H9 (cell line): Measurements from ENCODE around the gene HSF2. TPM values are rescaled to one million over a fixed set of nuclear protein-coding genes. Genes with fewer than 3 reads are reported as not detected.

Experiments
- DNase-seq: peaks from one replicate; pipeline ENCODE4 v3.0.0-alpha.2; 2017
- H2AFZ ChIP-seq: one replicate; pipeline ENCODE4 v1.6.1; 2013; ENCODE audit warnings: mild to moderate bottlenecking, low read length, control low read depth, moderate library complexity
- H2AK5ac ChIP-seq: 2 replicates; pipeline ENCODE4 v1.6.1; 2013; ENCODE audit warnings: low read length, control low read depth, mixed read lengths; ENCODE audit not compliant: insufficient read length
- H2BK120ac ChIP-seq: one replicate; pipeline ENCODE4 v1.6.1; 2013; ENCODE audit warnings: low read depth, mild to moderate bottlenecking, low read length, control low read depth, inconsistent platforms; ENCODE audit not compliant: poor library complexity, severe bottlenecking
- H2BK12ac ChIP-seq: 2 replicates; pipeline ENCODE4 v1.6.1; 2013; ENCODE audit warnings: low read length, control low read depth, mixed read lengths, low read depth; ENCODE audit not compliant: insufficient read length
- H2BK15ac ChIP-seq: 2 replicates; pipeline ENCODE4 v1.6.1; 2013; ENCODE audit warnings: low read depth, low read length, control low read depth
- H2BK20ac ChIP-seq: one replicate; pipeline ENCODE4 v1.6.1; 2013; ENCODE audit warnings: low read depth, mild to moderate bottlenecking, low read length, control low read depth, inconsistent platforms; ENCODE audit not compliant: poor library complexity, severe bottlenecking
- H2BK5ac ChIP-seq: 2 replicates; pipeline ENCODE4 v1.6.1; 2013; ENCODE audit warnings: low read length, control low read depth, mixed read lengths; ENCODE audit not compliant: insufficient read length
- H3K14ac ChIP-seq: 2 replicates; pipeline ENCODE4 v1.6.1; 2013; ENCODE audit warnings: low read length, control low read depth; ENCODE audit not compliant: insufficient read depth
- H3K18ac ChIP-seq: 2 replicates; pipeline ENCODE4 v1.6.1; 2013; ENCODE audit warnings: low read depth, mild to moderate bottlenecking, mixed read lengths, low read length, control low read depth; ENCODE audit not compliant: insufficient read length
- H3K23ac ChIP-seq: 2 replicates; pipeline ENCODE4 v1.6.1; 2013; ENCODE audit warnings: low read length, control low read depth, mixed read lengths, low read depth; ENCODE audit not compliant: insufficient read length
- H3K23me2 ChIP-seq: 2 replicates; pipeline ENCODE4 v1.6.1; 2013; ENCODE audit warnings: low read depth, mild to moderate bottlenecking, mixed read lengths, low read length, control low read depth; ENCODE audit not compliant: insufficient read length, poor library complexity, severe bottlenecking
- H3K27ac ChIP-seq: 2 replicates; pipeline ENCODE4 v1.5.1; 2013; ENCODE audit warnings: low read length, control low read depth, mixed read lengths, low read depth; ENCODE audit not compliant: insufficient read length
- H3K27me3 ChIP-seq: 2 replicates; pipeline ENCODE4 v1.6.1; 2013; ENCODE audit warnings: low read length, control low read depth, inconsistent platforms; ENCODE audit not compliant: insufficient read depth
- H3K4ac ChIP-seq: 2 replicates; pipeline ENCODE4 v1.6.1; 2013; ENCODE audit warnings: low read depth, mild to moderate bottlenecking, control low read depth, inconsistent platforms, low read length, moderate library complexity
- H3K4me1 ChIP-seq: 2 replicates; pipeline ENCODE4 v1.6.1; 2013; ENCODE audit warnings: low read length, control low read depth, inconsistent platforms; ENCODE audit not compliant: insufficient read depth
- H3K4me2 ChIP-seq: 2 replicates; pipeline ENCODE4 v1.6.1; 2013; ENCODE audit warnings: low read length, control low read depth, mixed read lengths; ENCODE audit not compliant: insufficient read length, insufficient read depth
- H3K56ac ChIP-seq: 2 replicates; pipeline ENCODE4 v1.6.1; 2013; ENCODE audit warnings: low read depth, mild to moderate bottlenecking, mixed read lengths, low read length, control low read depth; ENCODE audit not compliant: insufficient read length
- H3K79me1 ChIP-seq: 2 replicates; pipeline ENCODE4 v1.6.1; 2013; ENCODE audit warnings: low read depth, mild to moderate bottlenecking, moderate library complexity, low read length, control low read depth, inconsistent platforms; ENCODE audit not compliant: insufficient read depth, poor library complexity, severe bottlenecking
- H3K79me2 ChIP-seq: 2 replicates; pipeline ENCODE4 v1.6.1; 2013; ENCODE audit warnings: low read length, control low read depth, inconsistent platforms; ENCODE audit not compliant: insufficient read depth
- H3K9ac ChIP-seq: 2 replicates; pipeline ENCODE4 v1.6.1; 2013; ENCODE audit warnings: low read length, control low read depth, mixed read lengths; ENCODE audit not compliant: insufficient read length; ENCODE audit errors: extremely low read depth
- H3K9me3 ChIP-seq: one replicate; pipeline ENCODE4 v1.6.1; 2013; ENCODE audit warnings: low read depth, low read length, inconsistent platforms; ENCODE audit not compliant: control insufficient read depth
- H3T11ph ChIP-seq: one replicate; pipeline ENCODE4 v1.6.1; 2013; ENCODE audit warnings: mild to moderate bottlenecking, low read length, control low read depth, inconsistent platforms
- H4K20me1 ChIP-seq: one replicate; pipeline ENCODE4 v1.6.1; 2013; ENCODE audit not compliant: control insufficient read depth, insufficient read length, insufficient read depth
- H4K5ac ChIP-seq: 2 replicates; pipeline ENCODE4 v1.6.1; 2013; ENCODE audit warnings: low read depth, mild to moderate bottlenecking, mixed read lengths, low read length, control low read depth; ENCODE audit not compliant: insufficient read length
- H4K8ac ChIP-seq: replicated peaks from 2 replicates; pipeline ENCODE4 v1.6.1; 2013; ENCODE audit warnings: low read length, control low read depth, mixed read lengths, low read depth; ENCODE audit not compliant: insufficient read length
- H4K91ac ChIP-seq: 2 replicates; pipeline ENCODE4 v1.6.1; 2013; ENCODE audit warnings: low read depth, mild to moderate bottlenecking, moderate library complexity, mixed read lengths, low read length, control low read depth; ENCODE audit not compliant: insufficient read length
- H3K27ac Mint-ChIP-seq, 3 experiments: 2 replicates in 2 of 3; 3 replicates in 1 of 3; pipeline ENCODE4 v1.8.0; 2020 to 2021; ENCODE audit warnings: mixed read lengths in 3 of 3, mild to moderate bottlenecking in 1 of 3, moderate library complexity in 1 of 3
- H3K27me3 Mint-ChIP-seq: 2 replicates; pipeline ENCODE4 v1.8.0; 2021; ENCODE audit warnings: low read depth, mild to moderate bottlenecking, moderate library complexity, mixed read lengths
- H3K36me3 Mint-ChIP-seq, 3 experiments: 2 replicates in 2 of 3; 3 replicates in 1 of 3; pipeline ENCODE4 v1.8.0; 2020 to 2021; ENCODE audit warnings: low read depth in 3 of 3, mixed read lengths in 3 of 3; ENCODE audit not compliant: insufficient read depth in 1 of 3
- H3K4me1 Mint-ChIP-seq, 2 experiments: 2 replicates each; pipeline ENCODE4 v1.8.0; 2020; ENCODE audit warnings: mixed read lengths in 2 of 2
- H3K4me3 Mint-ChIP-seq, 2 experiments: 2 replicates in 1 of 2; 3 replicates in 1 of 2; pipeline ENCODE4 v1.8.0; 2020 to 2021; ENCODE audit warnings: mild to moderate bottlenecking in 2 of 2, mixed read lengths in 2 of 2, moderate library complexity in 1 of 2
- H3K9me3 Mint-ChIP-seq, 2 experiments: 2 replicates in 1 of 2; 3 replicates in 1 of 2; pipeline ENCODE4 v1.8.0; 2020; ENCODE audit warnings: mild to moderate bottlenecking in 2 of 2, mixed read lengths in 2 of 2, moderate library complexity in 1 of 2
- WGBS: extraction: QIAGEN DNeasy Blood & Tissue Kit; methylation state at CpG from one replicate; pipeline ENCODE4 v1.1.7; 2013; ENCODE audit warnings: missing lambda C conversion rate, low lambda C conversion rate, mixed read lengths; ENCODE audit not compliant: insufficient read length; ENCODE audit errors: extremely low coverage; 5-methylcytosine and 5-hydroxymethylcytosine counted together
- total RNA-seq: library from RNA; stranded (reverse); gene quantifications from 2 replicates; pipeline ENCODE4 v1.2.1, GENCODE V29; 2021
- TF ChIP-seq, protein P1 (sequence below): fragments of 200-600 bp; sonication (generic); conservative IDR thresholded peaks from 3 replicates; pipeline ENCODE4 v1.8.0; 2021; ENCODE audit warnings: antibody characterized with exemption, mild to moderate bottlenecking

HSF2 gene
- total RNA-seq, 1 experiment from 2014 or later, result 14.6 TPM

DNA sequence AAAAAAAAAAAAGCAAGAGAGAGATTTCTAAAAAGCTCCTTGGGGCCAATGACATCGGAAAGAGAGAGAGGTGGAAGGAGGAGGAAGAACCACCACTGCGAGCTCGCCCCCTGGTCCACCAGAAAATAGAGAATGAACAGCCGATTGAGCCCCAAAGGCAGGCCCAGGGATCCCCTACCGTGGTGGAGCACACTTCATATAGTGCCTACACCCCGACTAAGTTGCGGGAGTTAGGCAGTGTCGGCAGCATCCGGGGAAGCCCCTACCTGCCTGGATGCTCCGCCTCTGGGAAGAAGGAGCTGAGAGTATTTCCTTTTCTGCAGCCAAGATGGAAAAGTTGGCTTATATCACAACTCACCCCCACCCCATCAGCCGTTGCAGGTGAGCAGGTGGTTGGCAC lies 38.6 kb upstream of the HSF2 start:
- Histone ChIP-seq H2BK5ac (no peak overlapping the region), H3K9ac (no peak overlapping the region), H3K23me2 (no peaks in the 10 kb centered on the region), H3K79me1 (no peaks in the 10 kb centered on the region), H2BK120ac (no peak overlapping the region), H4K5ac (no peak overlapping the region), H2BK12ac (no peak overlapping the region), H4K8ac (no peak overlapping the region), H4K20me1 (no peaks in the 10 kb centered on the region), H3K14ac (no peak overlapping the region), H3K27ac (no peak overlapping the region), H3K56ac (no peak overlapping the region), H4K91ac (no peak overlapping the region), H3K9me3 (no peaks in the 10 kb centered on the region), H3K27me3 (no peaks in the 10 kb centered on the region), H2BK15ac (no peak overlapping the region), H2BK20ac (no peak overlapping the region), H3T11ph (no peak overlapping the region), H2AK5ac (no peak overlapping the region), H3K79me2 (no peaks in the 10 kb centered on the region), H3K23ac (no peak overlapping the region), H3K18ac (no peak overlapping the region), H3K4ac (no peak overlapping the region), H3K4me2 (no peak overlapping the region), H2AFZ (no peak overlapping the region), H3K4me1 (no peaks in the 10 kb centered on the region)
- no peak for DNase-seq
- Mint-ChIP-seq H3K27me3 (no peaks in the 10 kb centered on the region), H3K27ac (no peak overlapping the region), H3K4me1 (peaks cover 0 to 13% of the 10 kb centered on the region in 2 experiments; a peak in 2 of 4 replicates), H3K4me3 (no peak overlapping the region), H3K36me3 (no peaks in the 10 kb centered on the region; a peak in 1 of 7 replicates), H3K9me3 (no peaks in the 10 kb centered on the region)
- no CpG with 5 or more reads among the region's 11 CpGs for WGBS
- TF ChIP-seq, protein P1, sequence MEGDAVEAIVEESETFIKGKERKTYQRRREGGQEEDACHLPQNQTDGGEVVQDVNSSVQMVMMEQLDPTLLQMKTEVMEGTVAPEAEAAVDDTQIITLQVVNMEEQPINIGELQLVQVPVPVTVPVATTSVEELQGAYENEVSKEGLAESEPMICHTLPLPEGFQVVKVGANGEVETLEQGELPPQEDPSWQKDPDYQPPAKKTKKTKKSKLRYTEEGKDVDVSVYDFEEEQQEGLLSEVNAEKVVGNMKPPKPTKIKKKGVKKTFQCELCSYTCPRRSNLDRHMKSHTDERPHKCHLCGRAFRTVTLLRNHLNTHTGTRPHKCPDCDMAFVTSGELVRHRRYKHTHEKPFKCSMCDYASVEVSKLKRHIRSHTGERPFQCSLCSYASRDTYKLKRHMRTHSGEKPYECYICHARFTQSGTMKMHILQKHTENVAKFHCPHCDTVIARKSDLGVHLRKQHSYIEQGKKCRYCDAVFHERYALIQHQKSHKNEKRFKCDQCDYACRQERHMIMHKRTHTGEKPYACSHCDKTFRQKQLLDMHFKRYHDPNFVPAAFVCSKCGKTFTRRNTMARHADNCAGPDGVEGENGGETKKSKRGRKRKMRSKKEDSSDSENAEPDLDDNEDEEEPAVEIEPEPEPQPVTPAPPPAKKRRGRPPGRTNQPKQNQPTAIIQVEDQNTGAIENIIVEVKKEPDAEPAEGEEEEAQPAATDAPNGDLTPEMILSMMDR, result no peak
